GM12878 (cell line): ENCODE measurements around the gene TUBA1B. TPM values are rescaled to one million over a fixed set of nuclear protein-coding genes. Genes with fewer than 3 reads are reported as not detected.

Experiments used
- ATAC-seq: fragments of 200-7000 bp; cut with Tn5 transposase; 3 replicates; pipeline ENCODE4 v1.9.1; 2020; ENCODE audit warnings: mild to moderate bottlenecking, moderate library complexity
- BruUV-seq: library from RNA; stranded (reverse); fragments of 400-500 nt; replicated peaks from 2 replicates; lab custom pipeline; 2021; lab: Mats Ljungman, UMichigan
- CTCF ChIA-PET: fragments of 300-600 bp; sonication (Branson Sonifier 250); formaldehyde crosslinking; extraction: SDS; loops from one replicate; lab custom pipeline; 2021; ENCODE audit warnings: inconsistent platforms; lab: Yijun Ruan, JAX
- POLR2A ChIA-PET: fragments of 350-600 bp; formaldehyde crosslinking; extraction: SDS; loops from one replicate; lab custom pipeline; 2021; ENCODE audit warnings: inconsistent platforms; lab: Charles Lee
- RAD21 ChIA-PET: fragments of 300-600 bp; sonication (Branson Sonifier 250); formaldehyde crosslinking; loops from one replicate; lab custom pipeline; 2023; ENCODE audit warnings: antibody characterized with exemption; ENCODE audit not compliant: unreplicated experiment; lab: Charles Lee
- SMC1A ChIA-PET: fragments of 300-600 bp; sonication (Branson Sonifier 250); formaldehyde crosslinking; loops from one replicate; lab custom pipeline; 2023; ENCODE audit not compliant: unreplicated experiment, uncharacterized antibody; lab: Charles Lee
- DNase-seq: peaks from one replicate; pipeline ENCODE4 v3.0.0-alpha.2; 2011; ENCODE audit warnings: low read depth, low spot score
- FAIRE-seq: peaks from 3 replicates; lab custom pipeline; 2011; peaks lifted over from hg19 to GRCh38; lab: Jason Lieb, UNC
- H2AFZ ChIP-seq: 2 replicates; pipeline ENCODE4 v1.6.0; 2011; ENCODE audit warnings: low read depth, low read length, control low read depth; ENCODE audit not compliant: control insufficient read depth
- H3K27ac ChIP-seq: 2 replicates; pipeline ENCODE4 v1.5.1; 2011; ENCODE audit warnings: control low read depth; ENCODE audit not compliant: control insufficient read depth, insufficient read depth
- H3K27me3 ChIP-seq, 2 experiments: replicated peaks in 1 of 2; 2 replicates each; pipeline versions ENCODE4 v1.6.0 to v1.6.1; 2011; ENCODE audit warnings: low read length in 1 of 2; ENCODE audit not compliant: control insufficient read depth in 2 of 2, insufficient read depth in 2 of 2
- H3K36me3 ChIP-seq, 2 experiments: 2 replicates each; pipeline ENCODE4 v1.5.1; 2011; ENCODE audit warnings: low read length in 1 of 2; ENCODE audit not compliant: control insufficient read depth in 2 of 2, insufficient read depth in 2 of 2
- H3K4me1 ChIP-seq: 2 replicates; pipeline ENCODE4 v1.6.1; 2011; ENCODE audit warnings: mild to moderate bottlenecking, low read length, moderate library complexity, mixed read lengths; ENCODE audit not compliant: control insufficient read depth, insufficient read depth
- H3K4me2 ChIP-seq: 2 replicates; pipeline ENCODE4 v1.6.0; 2011; ENCODE audit warnings: control low read depth; ENCODE audit not compliant: control insufficient read depth, insufficient read depth
- H3K4me3 ChIP-seq: fragments of 200-600 bp; sonication (generic); 2 replicates; pipeline ENCODE4 v1.5.1; 2016
- H3K79me2 ChIP-seq: 2 replicates; pipeline ENCODE4 v1.6.0; 2011; ENCODE audit warnings: low read length; ENCODE audit not compliant: control insufficient read depth, insufficient read depth
- H3K9ac ChIP-seq: 2 replicates; pipeline ENCODE4 v1.8.0; 2011; ENCODE audit warnings: low read length, control low read depth, mixed read lengths; ENCODE audit not compliant: control insufficient read depth, insufficient read depth
- H3K9me3 ChIP-seq: replicated peaks from 3 replicates; pipeline ENCODE4 v1.5.1; 2011; ENCODE audit warnings: mild to moderate bottlenecking, low read length; ENCODE audit not compliant: control insufficient read depth, insufficient read depth
- H4K20me1 ChIP-seq: 2 replicates; pipeline ENCODE4 v1.6.0; 2011; ENCODE audit not compliant: control insufficient read depth, insufficient read depth
- BCL11A ChIP-seq: IDR thresholded peaks from 2 replicates; pipeline ENCODE4 v1.6.1; 2011; ENCODE audit warnings: low read depth, low read length
- BMI1 ChIP-seq: fragments of 450-650 bp; IDR thresholded peaks from 2 replicates; pipeline ENCODE4 v1.6.1; 2016; ENCODE audit warnings: mild to moderate bottlenecking, moderate library complexity, borderline replicate concordance
- CHD1 ChIP-seq: IDR thresholded peaks from 2 replicates; pipeline ENCODE4 v1.6.1; 2012; ENCODE audit warnings: low read depth, low read length, improper control_type of control experiment
- CREM ChIP-seq: IDR thresholded peaks from 2 replicates; pipeline ENCODE4 v1.6.1; 2014; ENCODE audit warnings: antibody characterized with exemption, low read depth
- KLF5 ChIP-seq: fragments of 450-650 bp; IDR thresholded peaks from 2 replicates; pipeline ENCODE4 v1.6.1; 2014; ENCODE audit warnings: mild to moderate bottlenecking; ENCODE audit not compliant: partially characterized antibody
- POLR2AphosphoS2 ChIP-seq: IDR thresholded peaks from 2 replicates; pipeline ENCODE4 v1.6.1; 2011; ENCODE audit warnings: low read depth, mild to moderate bottlenecking, low read length, improper control_type of control experiment, moderate library complexity
- TCF3 ChIP-seq: IDR thresholded peaks from 2 replicates; pipeline ENCODE4 v1.6.1; 2012; ENCODE audit warnings: low read depth, mild to moderate bottlenecking, low read length, borderline replicate concordance; ENCODE audit not compliant: insufficient read depth
- ZNF687 ChIP-seq: fragments of 450-650 bp; IDR thresholded peaks from 2 replicates; pipeline ENCODE4 v1.6.1; 2017; ENCODE audit warnings: mild to moderate bottlenecking, moderate library complexity
- WGBS: methylation state at CpG from one replicate; pipeline ENCODE4 v1.1.6; 2016; ENCODE audit warnings: low lambda C conversion rate; ENCODE audit not compliant: insufficient replicate concordance, insufficient coverage; ENCODE audit errors: missing lambda C conversion rate; 5-methylcytosine and 5-hydroxymethylcytosine counted together
- in situ Hi-C: fragments of 300-500 bp; cut with MboI; formaldehyde crosslinking; loops from 9 replicates; pipeline ENCODE4 v1.14.3; 2018; ENCODE audit warnings: mixed read lengths
- intact Hi-C: fragments of 100-400 bp; cut with micrococcal nuclease; formaldehyde crosslinking; loops from one replicate; pipeline ENCODE4 v1.14.2; 2022; ENCODE audit not compliant: unreplicated experiment
- polyA plus RNA-seq, 11 experiments: library from polyadenylated mRNA; depleted of rRNA in 4 of 11; unstranded in 6 of 11; stranded (reverse) in 5 of 11; fragments of >200 nt; fragmentation: Nextera tagmentation in 4 of 11; fragmentation: Illumina TruSeq in 1 of 11; extraction: Ambion mirVana in 4 of 11; extraction: Trizol in 1 of 11; gene quantifications; 1 replicate in 1 of 11; 2 replicates in 10 of 11; pipeline versions ENCODE4 v1.2.1 to v1.2.3, GENCODE V29; 2011 to 2016; ENCODE audit warnings: inconsistent platforms in 2 of 11, missing spikeins in 2 of 11, low read depth in 1 of 11
- total RNA-seq, 4 experiments: library from RNA; depleted of rRNA in 3 of 4; stranded (reverse); fragments of >200 nt in 3 of 4; fragmentation: Illumina TruSeq in 1 of 4; extraction: Trizol in 1 of 4; gene quantifications; 2 replicates each; pipeline versions ENCODE4 v1.2.1 to v1.2.3, GENCODE V29; 2013 to 2021
- TF ChIP-seq, protein P1 (sequence below): fragments of 450-650 bp; IDR thresholded peaks from 2 replicates; pipeline ENCODE4 v1.6.1; 2016; ENCODE audit warnings: mild to moderate bottlenecking
- TF ChIP-seq, protein P2 (sequence below): fragments of 450-650 bp; IDR thresholded peaks from 2 replicates; pipeline ENCODE4 v1.6.1; 2017; ENCODE audit warnings: mild to moderate bottlenecking, moderate library complexity

The TUBA1B gene
- total and polyA plus RNA-seq, 10 of the 15 experiments (the other 5 are each of a cell fraction or from before 2014, with no cell fraction given), result 2,328 to 4,712 (median 3,552) TPM

DNA sequence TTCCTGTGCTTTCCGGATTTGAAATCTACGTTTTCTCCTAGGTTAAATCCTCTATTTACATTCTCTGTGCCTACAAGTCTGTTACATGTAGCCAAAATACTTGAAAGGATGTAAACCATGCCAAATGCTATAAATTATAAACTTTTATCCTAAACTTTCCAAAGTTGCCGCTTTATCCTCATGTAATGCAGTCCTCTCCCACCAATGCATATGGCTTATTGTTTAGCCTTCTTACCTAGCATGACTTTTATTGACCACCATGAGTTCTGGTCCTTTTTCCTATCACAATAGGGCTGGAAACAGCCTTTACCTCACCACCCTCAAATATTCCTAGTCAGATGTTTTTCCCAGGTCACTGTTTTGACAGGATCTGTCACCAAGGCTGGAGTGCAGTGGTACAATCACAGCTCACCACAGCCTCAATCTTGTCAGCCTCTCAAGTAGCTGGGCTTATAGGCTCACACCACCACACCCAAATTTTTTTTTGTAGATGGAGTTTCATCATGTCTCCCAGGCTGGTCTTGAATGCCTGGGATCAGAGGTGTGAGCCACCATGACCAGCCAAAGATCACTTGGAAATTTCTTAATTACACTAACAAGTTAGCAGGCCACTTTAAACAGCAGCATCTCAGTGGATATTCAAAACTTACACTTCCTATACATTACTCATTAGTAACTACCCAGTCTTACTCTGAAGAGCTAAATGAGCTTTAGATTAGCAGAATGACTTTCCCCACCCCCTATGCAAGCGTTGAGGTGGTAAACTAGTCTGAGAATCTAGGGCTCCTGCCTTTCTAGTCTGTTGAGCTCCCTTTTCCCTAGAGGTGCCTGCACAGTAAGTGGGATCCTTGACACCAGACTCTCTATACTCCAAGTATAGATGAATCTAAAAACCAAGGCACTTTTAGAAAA is 4.1 kb downstream of the TUBA1B start:
- Histone ChIP-seq H3K27me3 (no peaks in the 10 kb centered on the region), H3K4me2 (no peak overlapping the region), H3K4me3 (no peak overlapping the region), H3K36me3 (peaks cover 4 to 24% of the 10 kb centered on the region in 2 experiments), H3K27ac (no peak overlapping the region), H3K9me3 (no peaks in the 10 kb centered on the region), H3K4me1 (peaks cover 5% of the 10 kb centered on the region; the same call in 1 of the 2 replicates), H3K79me2 (peaks cover 30% of the 10 kb centered on the region), H3K9ac (no peak overlapping the region), H2AFZ (no peak overlapping the region), H4K20me1 (no peaks in the 10 kb centered on the region; the same call in 1 of the 2 replicates)
- in situ Hi-C loops, result no loop called here
- FAIRE-seq, result no peak
- 56% methylated on average over 4 of the region's 4 CpGs for WGBS
- no peak for ATAC-seq
- ChIA-PET CTCF (interaction anchor here (0.6 to 1.3 kb wide), 7 partner anchors 10 to 83 kb away, joined by 3 to 4 read pairs (median 3); partner anchors contain the start of gene LMBR1L), POLR2A (no interaction called here), RAD21 (no interaction called here), SMC1A (interaction anchor here (1.0 to 1.2 kb wide), 3 partner anchors 11 to 192 kb away, joined by 3 to 5 read pairs (median 4); partner anchors contain the start of gene LMBR1L)
- no TSS peak for BruUV-seq
- intact Hi-C loops, result no loop called here
- no peak for DNase-seq
- TF ChIP-seq, protein P1, sequence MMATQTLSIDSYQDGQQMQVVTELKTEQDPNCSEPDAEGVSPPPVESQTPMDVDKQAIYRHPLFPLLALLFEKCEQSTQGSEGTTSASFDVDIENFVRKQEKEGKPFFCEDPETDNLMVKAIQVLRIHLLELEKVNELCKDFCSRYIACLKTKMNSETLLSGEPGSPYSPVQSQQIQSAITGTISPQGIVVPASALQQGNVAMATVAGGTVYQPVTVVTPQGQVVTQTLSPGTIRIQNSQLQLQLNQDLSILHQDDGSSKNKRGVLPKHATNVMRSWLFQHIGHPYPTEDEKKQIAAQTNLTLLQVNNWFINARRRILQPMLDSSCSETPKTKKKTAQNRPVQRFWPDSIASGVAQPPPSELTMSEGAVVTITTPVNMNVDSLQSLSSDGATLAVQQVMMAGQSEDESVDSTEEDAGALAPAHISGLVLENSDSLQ, result no peak
- TF ChIP-seq CREM, result no peak
- peak; percentile 58; the same call in 1 of the 2 replicates for TF ChIP-seq BMI1
- TF ChIP-seq BCL11A, result no peak; the same call in 1 of the 2 replicates
- TF ChIP-seq TCF3, result no peak
- TF ChIP-seq CHD1, result no peak
- no peak for TF ChIP-seq KLF5
- peak; percentile 27; the same call in 1 of the 2 replicates for TF ChIP-seq POLR2AphosphoS2
- TF ChIP-seq ZNF687, result no peak
- TF ChIP-seq, protein P2, sequence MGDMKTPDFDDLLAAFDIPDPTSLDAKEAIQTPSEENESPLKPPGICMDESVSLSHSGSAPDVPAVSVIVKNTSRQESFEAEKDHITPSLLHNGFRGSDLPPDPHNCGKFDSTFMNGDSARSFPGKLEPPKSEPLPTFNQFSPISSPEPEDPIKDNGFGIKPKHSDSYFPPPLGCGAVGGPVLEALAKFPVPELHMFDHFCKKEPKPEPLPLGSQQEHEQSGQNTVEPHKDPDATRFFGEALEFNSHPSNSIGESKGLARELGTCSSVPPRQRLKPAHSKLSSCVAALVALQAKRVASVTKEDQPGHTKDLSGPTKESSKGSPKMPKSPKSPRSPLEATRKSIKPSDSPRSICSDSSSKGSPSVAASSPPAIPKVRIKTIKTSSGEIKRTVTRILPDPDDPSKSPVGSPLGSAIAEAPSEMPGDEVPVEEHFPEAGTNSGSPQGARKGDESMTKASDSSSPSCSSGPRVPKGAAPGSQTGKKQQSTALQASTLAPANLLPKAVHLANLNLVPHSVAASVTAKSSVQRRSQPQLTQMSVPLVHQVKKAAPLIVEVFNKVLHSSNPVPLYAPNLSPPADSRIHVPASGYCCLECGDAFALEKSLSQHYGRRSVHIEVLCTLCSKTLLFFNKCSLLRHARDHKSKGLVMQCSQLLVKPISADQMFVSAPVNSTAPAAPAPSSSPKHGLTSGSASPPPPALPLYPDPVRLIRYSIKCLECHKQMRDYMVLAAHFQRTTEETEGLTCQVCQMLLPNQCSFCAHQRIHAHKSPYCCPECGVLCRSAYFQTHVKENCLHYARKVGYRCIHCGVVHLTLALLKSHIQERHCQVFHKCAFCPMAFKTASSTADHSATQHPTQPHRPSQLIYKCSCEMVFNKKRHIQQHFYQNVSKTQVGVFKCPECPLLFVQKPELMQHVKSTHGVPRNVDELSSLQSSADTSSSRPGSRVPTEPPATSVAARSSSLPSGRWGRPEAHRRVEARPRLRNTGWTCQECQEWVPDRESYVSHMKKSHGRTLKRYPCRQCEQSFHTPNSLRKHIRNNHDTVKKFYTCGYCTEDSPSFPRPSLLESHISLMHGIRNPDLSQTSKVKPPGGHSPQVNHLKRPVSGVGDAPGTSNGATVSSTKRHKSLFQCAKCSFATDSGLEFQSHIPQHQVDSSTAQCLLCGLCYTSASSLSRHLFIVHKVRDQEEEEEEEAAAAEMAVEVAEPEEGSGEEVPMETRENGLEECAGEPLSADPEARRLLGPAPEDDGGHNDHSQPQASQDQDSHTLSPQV, result no peak
